ENCODE data around the gene PFN3.

Gene PFN3, protein sequence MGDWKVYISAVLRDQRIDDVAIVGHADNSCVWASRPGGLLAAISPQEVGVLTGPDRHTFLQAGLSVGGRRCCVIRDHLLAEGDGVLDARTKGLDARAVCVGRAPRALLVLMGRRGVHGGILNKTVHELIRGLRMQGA

DNA sequence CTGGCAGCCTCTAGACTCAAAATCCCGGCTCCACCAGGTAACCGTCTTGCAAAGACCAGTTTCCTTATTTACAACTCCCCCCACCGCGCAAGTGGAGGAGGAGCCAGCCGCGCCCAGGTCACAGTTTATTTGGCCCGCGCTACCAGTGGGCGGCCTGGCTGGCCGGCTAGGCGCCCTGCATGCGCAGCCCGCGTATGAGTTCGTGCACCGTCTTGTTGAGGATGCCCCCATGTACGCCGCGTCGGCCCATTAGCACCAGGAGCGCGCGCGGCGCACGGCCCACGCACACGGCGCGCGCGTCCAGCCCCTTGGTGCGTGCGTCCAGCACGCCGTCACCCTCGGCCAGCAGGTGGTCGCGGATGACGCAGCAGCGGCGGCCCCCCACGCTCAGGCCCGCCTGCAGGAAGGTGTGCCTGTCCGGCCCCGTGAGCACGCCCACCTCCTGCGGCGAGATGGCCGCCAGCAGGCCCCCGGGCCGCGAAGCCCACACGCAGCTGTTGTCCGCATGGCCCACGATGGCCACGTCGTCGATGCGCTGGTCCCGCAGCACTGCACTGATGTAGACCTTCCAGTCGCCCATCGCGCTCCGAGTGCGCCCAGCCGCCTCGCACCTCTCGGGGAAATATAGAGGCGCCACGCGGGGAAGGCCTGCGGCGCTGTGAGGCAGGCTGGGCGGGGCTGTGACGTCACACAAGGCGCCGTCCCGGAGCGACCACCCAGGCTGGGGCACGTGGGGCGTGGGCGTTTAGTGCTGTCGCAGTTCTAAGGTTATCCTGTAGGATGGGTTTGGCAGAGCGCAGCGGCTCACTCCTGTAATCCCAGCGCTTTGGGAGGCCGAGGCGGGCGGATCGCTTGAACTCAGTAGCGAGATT lies at the start of gene PFN3:
PFN3 (minus strand) TSS at position 665 of the 872 bp plus-strand sequence; CDS start at position 580, 85 bp downstream.
- DNase-seq (ENCODE audit: low spot score), result no peak

DNA sequence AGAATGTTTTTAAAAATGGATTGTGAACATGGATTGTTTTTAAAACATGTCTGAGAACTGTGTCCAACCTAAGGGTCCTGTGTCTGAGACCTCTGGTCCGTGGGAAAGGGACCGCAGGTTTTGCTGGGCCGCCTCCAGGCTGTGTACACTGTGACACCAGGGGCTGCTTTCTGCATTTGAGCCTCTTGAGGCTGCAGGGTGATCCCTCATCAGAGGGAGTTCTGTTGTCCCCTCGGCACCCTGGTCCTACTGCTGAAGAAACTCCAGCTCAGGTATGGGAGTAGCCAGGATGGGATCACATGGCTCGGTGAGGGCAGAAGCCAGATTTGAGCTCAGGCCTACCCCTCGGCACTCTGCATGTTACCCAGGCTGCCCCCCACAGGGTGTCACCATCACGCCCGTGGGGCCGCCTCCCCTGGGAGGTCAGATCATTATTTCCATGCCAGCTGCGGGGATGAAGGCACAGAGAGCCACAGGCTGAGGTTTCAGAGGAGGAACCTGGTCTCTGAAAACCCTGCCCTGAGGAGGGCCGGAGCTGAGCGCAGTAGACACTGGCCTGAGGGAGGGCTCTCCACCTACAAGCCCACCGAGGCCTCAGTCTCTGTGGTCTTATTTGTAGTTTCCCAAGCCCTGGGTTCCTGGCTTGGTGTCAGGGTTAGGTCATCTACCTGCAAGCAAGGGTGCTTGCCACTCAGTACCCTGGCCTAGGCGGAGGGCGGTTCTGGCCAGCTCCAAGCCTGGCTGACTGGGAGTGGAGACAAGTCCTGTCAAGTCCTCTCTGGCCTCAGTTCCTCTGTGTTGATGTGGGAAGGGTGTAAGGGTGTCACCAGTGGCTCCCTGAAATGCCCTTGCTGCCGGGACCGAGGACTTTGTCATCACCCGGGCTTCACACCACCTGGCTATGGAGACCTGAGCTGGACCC lies 48.9 kb upstream of the PFN3 start:
- no peak for DNase-seq (ENCODE audit: low spot score)

DNA sequence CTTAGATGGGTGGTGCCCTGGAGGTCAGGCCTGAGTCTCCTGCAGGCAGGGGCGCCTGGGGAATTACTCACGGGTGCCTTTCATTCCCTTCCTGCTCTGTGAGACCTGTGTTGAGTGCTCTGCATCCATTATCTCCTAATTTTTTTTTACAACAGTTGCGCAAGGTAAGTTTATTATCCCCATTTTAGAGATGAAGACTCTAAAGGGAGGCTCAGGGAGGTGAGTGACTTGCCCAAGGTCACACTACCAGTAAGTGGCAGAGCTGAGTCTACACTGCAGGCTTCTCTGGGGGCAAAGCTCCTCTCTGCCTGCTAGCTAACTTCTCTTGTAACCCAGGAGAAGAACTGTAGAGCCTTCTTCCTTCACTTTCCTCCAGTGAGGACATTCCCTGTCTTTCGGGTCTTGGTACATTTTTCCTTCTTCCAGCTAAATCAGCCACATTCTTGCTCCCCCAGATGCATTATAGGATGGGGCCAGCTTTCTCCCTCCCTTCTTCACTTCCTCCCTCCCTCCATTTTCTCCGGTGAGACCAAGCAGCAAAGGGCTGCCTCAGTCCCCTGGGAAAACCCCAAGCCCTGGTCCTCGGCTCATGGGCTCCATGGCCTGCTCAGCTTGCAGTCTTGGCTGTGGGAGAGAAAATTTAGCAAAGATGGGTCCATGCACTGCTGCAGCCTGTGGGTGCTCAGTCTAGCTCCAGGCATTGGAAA lies 47.9 kb upstream of the PFN3 start:
- no peak for DNase-seq (ENCODE audit: low spot score)

DNA sequence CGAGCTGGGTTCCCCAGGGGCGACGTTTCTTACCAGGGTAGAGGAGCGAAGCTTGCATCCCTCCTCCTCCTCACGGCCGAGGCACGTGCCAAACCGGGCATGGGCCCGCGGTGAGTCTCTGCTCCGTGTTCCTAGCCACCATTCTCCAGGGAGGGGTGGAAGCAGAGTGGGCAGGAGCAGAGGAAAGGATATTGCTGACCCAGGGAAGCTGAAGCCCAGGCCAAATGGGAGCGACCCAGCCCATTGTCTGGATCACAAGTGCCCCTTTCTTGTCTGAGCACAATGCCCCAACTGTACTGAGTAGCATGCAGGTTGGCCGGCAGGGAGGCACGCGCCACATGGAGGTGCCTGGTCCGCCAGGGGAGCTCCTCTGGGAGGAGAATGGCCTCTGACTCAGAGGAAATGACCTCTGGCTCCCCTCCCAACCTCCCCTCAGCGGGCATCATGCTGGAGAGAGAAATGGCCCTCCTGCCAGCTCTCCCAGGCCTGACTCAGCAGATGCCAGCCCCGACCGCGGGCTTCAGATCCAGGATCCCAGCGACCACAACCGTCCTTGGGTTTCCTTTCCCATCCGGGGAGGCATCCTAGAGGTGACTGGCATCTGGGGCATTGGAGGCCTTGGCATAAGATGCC lies 47.3 kb upstream of the PFN3 start:
- peak; percentile 95 for DNase-seq (ENCODE audit: low spot score)

DNA sequence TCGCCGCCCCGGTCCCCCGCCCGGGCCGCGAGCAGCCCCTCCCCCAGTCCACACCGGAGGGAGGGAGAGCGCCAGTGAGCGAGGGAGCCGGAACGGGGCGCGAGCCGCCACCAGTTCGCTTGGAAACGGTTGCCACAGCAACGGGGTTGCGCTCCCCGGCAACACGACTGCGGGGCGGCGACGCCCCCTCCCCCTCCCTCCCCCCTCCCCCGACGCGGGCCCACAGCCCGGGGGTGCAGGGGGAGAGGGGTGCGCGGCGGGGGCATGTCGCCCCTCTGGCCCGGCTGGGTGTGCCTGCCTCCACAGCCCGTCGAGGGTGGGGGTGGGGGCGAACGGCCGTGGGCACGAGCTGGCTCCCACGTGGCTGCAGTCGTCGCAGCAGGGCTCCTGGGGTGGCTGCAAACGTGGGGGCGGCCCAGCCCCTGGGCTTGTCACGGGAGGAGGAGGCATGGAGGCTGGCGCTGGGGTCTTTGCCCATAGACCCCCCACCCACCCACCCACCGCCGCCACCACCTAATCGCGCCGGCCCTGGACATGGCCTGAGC lies 46.7 kb upstream of the PFN3 start:
- peak; percentile 50 for DNase-seq (ENCODE audit: low spot score)

DNA sequence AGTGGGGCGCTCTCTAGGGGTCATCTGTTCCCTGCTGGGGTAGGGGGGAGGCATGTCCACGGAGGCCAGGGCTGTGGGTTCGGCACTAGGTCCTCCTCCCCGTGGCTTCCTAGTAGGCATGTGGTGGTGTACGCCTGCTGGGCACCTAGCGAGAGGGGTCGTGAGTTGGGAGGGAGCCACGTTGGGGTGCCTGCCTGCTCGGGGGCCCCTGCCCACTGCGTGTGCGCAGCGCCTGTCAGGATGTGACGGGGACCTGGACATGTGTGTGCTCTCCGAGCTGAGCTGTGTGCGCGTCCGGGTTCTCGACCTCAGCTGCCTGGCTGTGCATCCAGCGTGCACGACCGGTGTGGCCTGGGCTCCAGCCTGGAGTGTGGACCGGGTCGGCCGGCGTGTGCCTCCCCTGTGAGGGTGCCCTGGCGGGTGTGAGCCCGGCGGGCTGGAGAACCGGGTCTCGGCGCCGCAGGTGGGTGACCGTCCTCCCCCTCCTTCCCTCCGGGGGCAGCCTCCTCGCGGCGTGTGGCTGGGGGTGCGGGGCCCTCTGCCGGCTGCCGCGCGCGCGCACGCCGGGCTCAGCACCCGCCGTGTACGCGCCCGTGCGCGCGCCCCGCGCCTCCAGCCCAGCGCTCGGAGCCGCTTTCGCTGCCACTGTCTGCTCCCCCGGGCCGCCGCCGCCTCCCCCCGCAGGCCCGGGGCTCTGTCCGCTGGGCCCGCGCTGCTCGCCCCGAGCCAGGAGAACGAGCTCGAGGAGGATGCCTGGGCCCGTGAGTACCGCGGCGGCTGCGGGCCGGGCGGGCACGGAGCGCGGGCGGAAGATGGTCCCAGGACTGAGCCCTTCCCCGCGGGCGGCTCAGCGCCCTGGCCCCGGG lies 46.0 kb upstream of the PFN3 start, which contains the start of gene PRR7:
PRR7 (plus strand) TSS at position 615 of the 866 bp plus-strand sequence. CDS start 8,254 bp downstream, outside the sequence.
- DNase-seq (ENCODE audit: low spot score), result peak; percentile 65

DNA sequence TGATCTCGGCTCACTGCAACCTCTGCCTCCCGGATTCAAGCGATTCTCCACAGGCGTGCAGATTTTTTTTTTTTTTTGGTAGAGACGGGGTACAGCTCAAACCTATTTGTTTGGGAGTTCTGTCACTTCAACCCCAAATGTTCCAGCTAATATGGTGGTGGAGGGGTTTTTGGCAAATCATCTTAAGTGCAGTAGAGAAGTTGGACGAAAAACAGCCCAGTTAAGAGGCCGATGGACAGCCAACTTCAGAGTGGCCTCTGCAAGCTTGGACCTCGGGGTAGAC lies 45.4 kb upstream of the PFN3 start:
- no peak for DNase-seq (ENCODE audit: low spot score)

DNA sequence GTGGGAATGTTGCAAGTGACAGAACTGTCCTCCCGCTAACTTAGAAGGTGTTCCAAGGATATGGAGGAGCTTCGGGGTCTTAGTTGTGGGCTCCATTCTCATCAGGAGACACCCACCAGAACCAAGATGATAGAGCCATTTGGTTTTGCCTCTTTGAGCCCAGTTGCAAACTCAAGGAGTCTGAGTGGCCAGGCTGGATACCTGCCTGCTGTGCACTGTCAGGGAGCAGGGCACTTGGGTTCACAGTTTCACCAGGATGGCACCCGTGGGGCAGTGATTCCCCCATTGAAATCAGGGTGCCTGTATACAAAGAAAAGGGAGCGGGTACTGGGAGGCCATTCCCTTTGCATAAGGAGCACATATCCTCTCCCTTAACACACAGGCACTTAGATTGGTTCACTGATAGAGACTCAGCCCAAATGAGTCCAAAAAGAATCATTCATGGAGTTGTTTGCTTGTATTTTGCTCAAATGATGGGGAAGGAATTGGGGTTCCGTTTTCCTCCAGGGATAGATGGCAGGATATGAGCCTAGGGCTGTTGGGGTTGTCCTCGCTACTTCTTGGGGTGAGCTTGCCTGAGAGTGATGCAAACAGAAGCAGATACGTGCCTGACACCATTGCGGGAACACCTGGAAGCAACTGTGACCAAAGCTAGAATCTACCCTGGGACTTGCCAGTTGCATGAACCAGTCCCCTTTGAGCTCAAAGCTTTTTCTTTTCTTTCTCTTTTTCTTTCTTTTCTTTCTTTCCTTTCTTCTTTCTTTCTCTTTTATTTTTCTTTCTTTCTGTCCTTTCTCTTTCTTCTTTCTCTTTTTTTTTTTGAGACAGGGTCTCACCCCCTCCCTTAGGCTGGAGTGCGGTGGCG lies 44.8 kb upstream of the PFN3 start:
- DNase-seq (ENCODE audit: low spot score), result no peak

DNA sequence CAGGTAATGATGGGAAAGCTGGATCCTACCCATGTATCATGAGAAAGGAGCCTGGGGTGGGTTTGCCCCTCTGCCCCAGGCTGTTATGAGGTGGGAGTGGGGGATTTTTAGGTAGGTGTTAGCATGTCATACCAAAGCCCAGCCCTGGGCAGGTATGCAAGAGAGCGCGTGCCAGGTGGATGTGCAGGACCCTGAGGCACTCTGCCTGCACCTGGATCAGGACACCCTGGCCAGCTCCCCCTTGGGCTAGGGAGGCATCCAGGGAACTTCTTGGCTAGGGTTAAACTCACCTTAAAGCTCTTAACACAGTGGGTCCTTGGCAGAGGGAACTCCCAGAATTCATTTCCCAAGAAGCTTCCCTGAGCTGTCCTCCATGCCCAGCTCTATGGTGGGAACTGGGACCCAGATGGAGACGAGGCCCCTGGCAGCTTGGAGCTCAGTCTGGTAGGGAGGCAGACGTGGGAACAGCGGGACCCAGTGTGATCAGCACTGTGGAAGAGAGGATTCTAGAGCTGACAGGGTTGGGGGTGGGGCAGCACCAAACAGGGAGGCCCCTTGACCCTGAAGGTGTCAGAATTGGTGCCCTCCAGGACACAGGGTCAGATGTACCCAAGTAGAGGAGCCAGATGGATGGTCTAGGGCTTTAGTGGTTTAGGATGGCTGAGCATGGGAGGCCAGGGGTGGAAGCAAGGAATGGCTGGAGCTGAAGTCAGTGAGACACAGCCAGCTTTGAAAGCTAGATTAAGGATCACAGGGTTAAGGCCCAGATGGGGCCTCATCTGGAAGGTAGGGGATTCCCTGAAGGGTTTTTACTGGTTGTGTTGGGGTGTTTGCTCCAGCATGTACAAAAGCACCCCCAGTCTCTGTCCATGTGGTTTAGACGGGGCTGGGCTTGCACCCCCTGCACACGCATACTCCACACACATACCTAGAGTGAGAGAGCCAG lies 43.9 kb upstream of the PFN3 start:
- no peak for DNase-seq (ENCODE audit: low spot score)

DNA sequence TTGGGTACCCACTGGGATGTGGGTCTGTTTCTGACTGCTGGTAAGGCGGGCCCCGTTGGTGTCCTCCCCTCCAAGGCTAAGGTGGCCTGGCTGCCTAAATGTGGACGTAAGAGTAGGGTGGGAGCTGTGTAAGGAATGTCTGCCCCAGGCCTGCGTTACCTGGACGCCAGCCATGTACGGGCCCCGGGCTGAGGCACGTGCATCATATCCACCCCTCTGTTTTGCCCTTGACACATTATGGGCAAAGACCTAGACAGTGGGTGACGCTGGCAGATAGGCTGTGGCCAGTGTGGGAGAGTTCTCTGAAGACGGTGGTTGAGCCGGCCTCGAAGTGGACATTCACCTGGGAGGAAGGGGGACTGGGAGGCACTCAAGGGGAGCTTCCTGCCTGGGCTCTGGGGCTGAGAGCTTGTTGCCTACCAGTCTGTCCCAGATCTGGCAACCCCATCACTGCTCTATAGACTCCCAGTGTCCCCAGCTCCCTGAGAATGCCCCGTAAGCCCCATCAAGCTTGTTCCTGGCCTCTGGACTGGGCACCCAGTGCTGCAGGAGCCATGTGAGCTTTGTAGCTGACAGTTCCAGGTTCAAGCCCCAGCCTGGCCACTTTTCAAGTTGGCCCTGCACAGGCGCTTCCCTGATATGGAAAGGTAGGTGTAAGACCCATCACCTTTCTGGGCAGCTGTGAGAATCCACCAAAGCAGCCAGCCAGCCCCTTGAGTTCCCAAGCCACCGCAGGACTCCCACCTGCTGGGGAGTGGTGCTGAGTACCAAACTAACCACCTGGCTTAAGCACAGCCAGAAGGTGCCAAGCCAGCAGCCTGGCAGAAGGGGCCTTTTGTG lies 42.9 kb upstream of the PFN3 start:
- DNase-seq (ENCODE audit: low spot score), result no peak

DNA sequence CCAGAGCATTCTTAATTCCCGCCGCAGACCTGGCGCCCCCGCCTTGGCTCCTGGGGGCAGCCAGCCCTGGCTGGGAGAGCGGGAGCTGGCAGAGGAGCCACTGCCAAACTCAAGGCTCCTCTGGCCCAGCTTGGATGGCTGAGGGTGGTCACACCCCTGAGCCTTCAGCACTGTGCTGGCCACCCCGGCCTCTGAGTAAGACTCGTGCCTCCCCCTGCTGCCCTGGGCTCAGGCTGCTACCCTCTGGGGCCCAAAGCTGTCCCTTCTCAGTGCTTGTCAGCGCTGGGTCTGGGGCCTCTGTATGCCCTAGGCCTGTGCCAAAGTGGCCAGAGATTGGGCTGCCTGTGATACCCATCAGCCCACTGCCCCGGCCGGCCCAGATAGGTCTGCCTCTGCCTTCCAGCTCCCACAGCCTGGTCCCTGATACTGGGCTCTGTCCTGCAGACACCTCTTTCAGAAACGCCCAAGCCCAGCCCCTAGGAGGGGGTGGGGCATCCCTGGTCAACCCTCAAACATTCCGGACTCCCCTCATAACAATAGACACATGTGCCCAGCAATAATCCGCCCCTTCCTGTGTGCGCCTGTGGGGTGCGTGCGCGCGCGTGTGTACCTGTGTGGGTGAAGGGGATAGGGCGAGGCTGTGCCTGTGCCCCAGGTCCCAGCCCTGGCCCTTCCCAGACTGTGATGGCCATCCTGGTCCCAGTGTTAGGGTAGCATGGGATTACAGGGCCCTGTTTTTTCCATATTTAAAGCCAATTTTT lies 41.8 kb upstream of the PFN3 start:
- DNase-seq (ENCODE audit: low spot score), result no peak

DNA sequence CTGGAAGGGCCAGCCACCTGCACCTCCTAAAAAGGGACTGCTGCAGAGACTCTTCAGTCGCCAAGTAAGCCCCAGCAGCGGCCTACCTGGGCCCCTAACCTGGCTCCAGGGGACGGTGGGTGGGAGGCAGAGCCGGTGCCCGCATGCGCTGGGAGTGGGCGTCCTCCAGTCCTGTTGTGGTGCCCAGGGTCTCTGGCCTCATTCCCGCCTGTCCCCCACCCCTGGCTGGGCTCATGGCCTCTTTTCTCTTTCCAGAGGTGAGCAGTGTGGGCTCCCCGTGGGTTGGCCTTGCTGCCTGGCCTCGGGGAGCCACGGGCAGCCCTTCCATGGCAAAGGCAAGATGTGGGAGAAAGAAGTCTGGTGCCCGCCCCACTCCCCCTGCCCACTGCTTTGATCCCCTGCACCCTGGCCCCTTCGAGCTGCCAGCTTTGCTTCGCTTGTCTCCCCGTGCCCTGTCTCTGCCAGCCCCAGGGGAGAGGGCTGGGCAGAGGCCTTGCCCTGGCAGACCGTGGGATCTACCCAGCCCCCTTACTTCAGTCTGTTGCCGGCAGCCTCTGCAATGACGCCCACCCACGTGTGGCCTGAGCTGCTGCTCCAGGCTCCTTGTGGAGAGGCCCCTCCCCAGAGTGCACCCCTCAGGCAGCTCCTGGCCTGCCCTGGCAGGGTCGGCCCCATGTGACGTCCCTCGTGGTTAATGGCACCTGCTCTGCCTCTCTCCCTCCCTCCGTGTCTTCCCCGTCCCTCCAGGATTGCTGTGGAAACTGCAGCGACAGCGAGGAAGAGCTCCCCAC lies 40.7 kb upstream of the PFN3 start:
- DNase-seq (ENCODE audit: low spot score), result no peak

DNA sequence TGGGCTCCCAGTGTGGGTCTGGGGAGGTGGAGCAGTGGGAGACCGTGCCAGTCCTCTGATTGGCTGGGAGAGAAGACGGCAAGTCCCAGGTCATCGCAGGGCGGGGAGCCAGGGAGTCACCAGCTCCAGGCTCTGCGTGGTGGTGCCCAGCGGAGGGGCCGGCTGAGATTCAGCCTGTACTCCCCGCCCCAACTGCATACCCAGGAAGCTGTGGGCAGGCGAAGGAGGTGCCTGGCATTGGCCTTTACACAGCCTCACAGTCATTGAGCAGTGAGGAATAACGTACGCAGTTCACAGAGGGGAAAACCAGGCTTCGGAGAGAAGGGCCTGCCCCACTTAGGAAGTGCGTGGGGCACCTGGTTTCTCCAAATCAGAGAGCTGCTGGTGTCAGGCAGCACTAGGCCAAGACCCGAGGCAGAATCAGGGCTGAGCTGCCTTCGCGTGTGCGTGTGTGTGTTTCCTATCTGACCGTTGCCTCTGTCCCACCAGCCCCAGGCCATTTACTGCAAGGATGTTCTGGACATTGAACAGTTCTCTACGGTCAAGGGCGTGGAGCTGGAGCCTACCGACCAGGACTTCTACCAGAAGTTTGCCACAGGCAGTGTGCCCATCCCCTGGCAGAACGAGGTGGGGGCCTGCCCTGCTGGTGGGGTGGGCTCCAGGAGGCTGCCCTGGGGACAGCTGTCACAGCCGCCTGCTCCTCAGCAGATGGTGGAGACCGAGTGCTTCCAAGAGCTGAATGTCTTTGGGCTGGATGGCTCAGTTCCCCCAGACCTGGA lies 39.9 kb upstream of the PFN3 start:
- DNase-seq (ENCODE audit: low spot score), result no peak

DNA sequence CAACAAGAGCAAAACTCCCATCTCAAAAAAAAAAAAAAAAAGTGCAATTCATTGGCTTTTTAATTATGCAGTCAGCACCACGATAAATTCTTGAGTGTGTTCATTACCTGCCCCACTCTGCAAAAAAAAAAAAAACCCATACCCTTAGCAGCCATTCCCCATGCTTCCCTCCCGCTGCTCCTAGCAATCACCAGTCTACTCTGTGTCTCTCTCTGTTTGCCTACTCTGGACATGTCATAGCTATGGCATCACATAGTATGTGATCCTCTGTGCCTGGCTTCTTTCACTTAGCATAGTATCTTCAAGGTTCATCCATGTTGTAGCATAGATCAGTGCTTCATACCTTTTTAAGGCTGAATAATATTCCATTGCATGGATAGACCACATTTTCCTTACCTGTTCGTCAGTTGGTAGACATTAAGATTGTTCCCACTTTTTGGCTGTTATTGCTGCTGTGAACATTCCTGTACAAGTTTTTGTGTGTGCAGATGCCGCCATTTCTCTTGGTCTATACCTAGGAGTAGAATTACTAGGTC lies 39.1 kb upstream of the PFN3 start:
- no peak for DNase-seq (ENCODE audit: low spot score)

DNA sequence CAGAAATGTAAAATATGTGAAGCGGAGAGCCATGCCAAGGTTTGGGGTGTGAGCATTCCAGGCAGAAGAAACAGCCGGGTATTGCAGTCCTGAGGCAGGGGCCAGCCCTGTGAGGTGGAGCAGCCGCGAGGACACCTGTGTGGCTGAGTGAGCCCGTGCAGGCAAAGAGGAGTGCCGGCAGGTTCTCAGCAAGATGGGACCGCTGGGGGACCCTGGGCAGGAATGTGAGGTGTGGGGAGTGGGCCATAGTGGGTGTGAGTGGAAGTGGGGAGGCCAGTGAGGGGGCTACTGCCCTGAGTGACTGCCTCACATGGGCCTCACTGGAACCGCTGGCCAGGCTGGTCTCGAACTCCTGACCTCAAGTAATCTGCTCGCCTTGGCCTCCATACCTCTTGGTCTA lies 38.0 kb upstream of the PFN3 start:
- DNase-seq (ENCODE audit: low spot score), result no peak
